ENCODE data around the gene SERPINI2. TPM values are rescaled to one million over a fixed set of nuclear protein-coding genes. Genes with fewer than 3 reads are reported as not detected.

The SERPINI2 gene
- total RNA-seq, 1 experiment from 2014 or later: 0.22 TPM

GRCh38 chr3:167409611-167410010 is 64.2 kb downstream of the SERPINI2 start:
- H3K4me3 Mint-ChIP-seq: no peak overlapping the region
- DNase-seq: no peak
- H2BK120ac ChIP-seq (ENCODE audit: low read depth, low read length, poor library complexity, severe bottlenecking): no peak overlapping the region
- H3K23me2 ChIP-seq (ENCODE audit: insufficient read length, low read depth, low read length, poor library complexity, severe bottlenecking): no peaks in the 10 kb centered on the region
- no peaks in the 10 kb centered on the region for H3K27me3 Mint-ChIP-seq (ENCODE audit: low read depth)
- H4K5ac ChIP-seq (ENCODE audit: insufficient read length, low read depth, low read length): no peak overlapping the region
- H3K14ac ChIP-seq (ENCODE audit: insufficient read depth, low read length): no peak overlapping the region
- no peak overlapping the region for H2BK20ac ChIP-seq (ENCODE audit: low read depth, low read length, poor library complexity, severe bottlenecking)
- no peaks in the 10 kb centered on the region for H3K79me1 ChIP-seq (ENCODE audit: insufficient read depth, low read depth, low read length, poor library complexity, severe bottlenecking)
- no peak overlapping the region for H3K4me2 ChIP-seq (ENCODE audit: insufficient read depth, insufficient read length, low read length)
- no peaks in the 10 kb centered on the region for H4K20me1 ChIP-seq (ENCODE audit: control insufficient read depth, insufficient read depth, insufficient read length)
- H2BK15ac ChIP-seq (ENCODE audit: low read depth, low read length): no peak overlapping the region
- H3K18ac ChIP-seq (ENCODE audit: insufficient read length, low read depth, low read length): no peak overlapping the region
- H4K8ac ChIP-seq (replicated peaks; ENCODE audit: insufficient read length, low read depth, low read length): no peak overlapping the region
- H3K4me1 ChIP-seq (ENCODE audit: insufficient read depth, low read length): no peaks in the 10 kb centered on the region
- no CpG with 5 or more reads among the region's 1 CpG for WGBS (ENCODE audit: extremely low coverage, insufficient read length, low lambda C conversion rate)
- no peak overlapping the region for H4K91ac ChIP-seq (ENCODE audit: insufficient read length, low read depth, low read length)
- H2BK12ac ChIP-seq (ENCODE audit: insufficient read length, low read depth, low read length): no peak overlapping the region
- no peak overlapping the region for H3K9ac ChIP-seq (ENCODE audit: extremely low read depth, insufficient read length, low read length)
- H3K27me3 ChIP-seq (ENCODE audit: insufficient read depth, low read length): no peaks in the 10 kb centered on the region
- H3K9me3 Mint-ChIP-seq: no peaks in the 10 kb centered on the region
- H3K56ac ChIP-seq (ENCODE audit: insufficient read length, low read depth, low read length): no peak overlapping the region
- H3K23ac ChIP-seq (ENCODE audit: insufficient read length, low read depth, low read length): no peak overlapping the region
- H2AFZ ChIP-seq (ENCODE audit: low read length): no peak overlapping the region
- H2BK5ac ChIP-seq (ENCODE audit: insufficient read length, low read length): no peak overlapping the region
- H3K27ac Mint-ChIP-seq: no peak overlapping the region
- H3K4me1 Mint-ChIP-seq: peaks cover 3 to 8% of the 10 kb centered on the region in 2 experiments
- no peaks in the 10 kb centered on the region for H3K79me2 ChIP-seq (ENCODE audit: insufficient read depth, low read length)
- H3K36me3 Mint-ChIP-seq (ENCODE audit: insufficient read depth in 1 of 3, low read depth in 3 of 3): no peaks in the 10 kb centered on the region
- no peak overlapping the region for H2AK5ac ChIP-seq (ENCODE audit: insufficient read length, low read length)
- TF ChIP-seq CTCF (conservative IDR thresholded peaks at IDR 0.05): no peak
- H3K9me3 ChIP-seq (ENCODE audit: control insufficient read depth, low read depth, low read length): no peaks in the 10 kb centered on the region
- H3K4ac ChIP-seq (ENCODE audit: low read depth, low read length): no peak overlapping the region
- H3K27ac ChIP-seq (ENCODE audit: insufficient read length, low read depth, low read length): no peak overlapping the region
- H3T11ph ChIP-seq (ENCODE audit: low read length): no peak overlapping the region
